ENCODE data around the gene KLK1.
"Not testable (repeated sequence)": the region's sequence is repeated elsewhere in the genome, so short reads cannot be mapped to it uniquely, and the experiment has no call there.

Gene KLK1

GRCh38 chr19:50770888-50771287, 52.7 kb downstream of the KLK1 start:
- FAIRE-seq: no peak

GRCh38 chr19:50770164-50770563, 53.4 kb downstream of the KLK1 start, which contains the start of gene GPR32:
Gene GPR32, plus strand, starts transcription at chr19:50770464. Its CDS starts 137 bp downstream, at chr19:50770601.
- FAIRE-seq; DNase-seq (ENCODE audit: insufficient read length, low spot score): not testable (repeated sequence)

More at GRCh38 chr19:50770888-50771287, 52.7 kb downstream of the KLK1 start:
- no peak for DNase-seq (ENCODE audit: insufficient read length, low spot score)
